Suprapubic skin (tissue), 3 donors: ENCODE results near the gene ABCA13.

Experiments used
- POLR2AphosphoS5 ChIP-seq, 3 donors: sonication (generic); formaldehyde crosslinking; IDR thresholded peaks; one replicate each; pipeline ENCODE4 v1.6.1; 2017; ENCODE audit warnings: antibody characterized with exemption in 3 of 3
- TF ChIP-seq, protein P1 (sequence below), 2 donors: fragments of 200-600 bp in 1 of 2; fragments of 450-650 bp in 1 of 2; sonication (generic) in 1 of 2; IDR thresholded peaks; one replicate each; pipeline ENCODE4 v1.5.1; 2016 to 2019; ENCODE audit warnings: antibody characterized with exemption in 2 of 2, mild to moderate bottlenecking in 1 of 2, moderate library complexity in 1 of 2

DNA sequence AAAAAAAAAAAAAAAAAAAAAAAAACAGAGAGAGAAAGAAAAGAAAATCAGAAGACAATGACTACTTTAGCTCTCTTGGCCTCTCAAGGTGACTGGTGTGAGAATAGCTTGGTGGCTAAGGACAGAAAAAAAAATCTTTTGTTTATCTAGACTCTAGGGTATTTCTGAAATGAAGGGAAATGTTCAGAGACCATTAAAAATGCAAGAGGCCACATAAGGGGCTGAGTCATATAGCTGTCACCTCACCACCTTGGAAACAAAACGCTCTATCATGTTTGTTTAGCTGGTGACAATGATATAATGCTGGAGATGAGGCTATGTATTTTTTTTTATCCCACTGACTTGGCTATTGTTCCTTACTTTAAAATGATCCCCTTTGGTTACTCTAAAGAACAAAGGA, 466.1 kb downstream of the ABCA13 start:
- TF ChIP-seq POLR2AphosphoS5 (IDR thresholded peaks at IDR 0.05), result no peak
- TF ChIP-seq, protein P1, sequence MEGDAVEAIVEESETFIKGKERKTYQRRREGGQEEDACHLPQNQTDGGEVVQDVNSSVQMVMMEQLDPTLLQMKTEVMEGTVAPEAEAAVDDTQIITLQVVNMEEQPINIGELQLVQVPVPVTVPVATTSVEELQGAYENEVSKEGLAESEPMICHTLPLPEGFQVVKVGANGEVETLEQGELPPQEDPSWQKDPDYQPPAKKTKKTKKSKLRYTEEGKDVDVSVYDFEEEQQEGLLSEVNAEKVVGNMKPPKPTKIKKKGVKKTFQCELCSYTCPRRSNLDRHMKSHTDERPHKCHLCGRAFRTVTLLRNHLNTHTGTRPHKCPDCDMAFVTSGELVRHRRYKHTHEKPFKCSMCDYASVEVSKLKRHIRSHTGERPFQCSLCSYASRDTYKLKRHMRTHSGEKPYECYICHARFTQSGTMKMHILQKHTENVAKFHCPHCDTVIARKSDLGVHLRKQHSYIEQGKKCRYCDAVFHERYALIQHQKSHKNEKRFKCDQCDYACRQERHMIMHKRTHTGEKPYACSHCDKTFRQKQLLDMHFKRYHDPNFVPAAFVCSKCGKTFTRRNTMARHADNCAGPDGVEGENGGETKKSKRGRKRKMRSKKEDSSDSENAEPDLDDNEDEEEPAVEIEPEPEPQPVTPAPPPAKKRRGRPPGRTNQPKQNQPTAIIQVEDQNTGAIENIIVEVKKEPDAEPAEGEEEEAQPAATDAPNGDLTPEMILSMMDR (IDR thresholded peaks at IDR 0.05), result no peak
